Cerebellar nuclear complex (tissue), 1 donor: ENCODE measurements around the gene FBN3.
"Not testable (repeated sequence)": the region's sequence is repeated elsewhere in the genome, so short reads cannot be mapped to it uniquely, and the experiment has no call there.

Experiments used
- DNase-seq, 2 experiments: peaks; one replicate each; lab custom pipeline; 2025; lab: John Stamatoyannopoulos, UW

FBN3 gene

GRCh38 chr19:8149261-8150094 lies at the start of gene FBN3:
TSS of gene FBN3 (minus strand) at chr19:8149592. CDS start at chr19:8147480, 2,112 bp downstream.
- no peak for DNase-seq

- no peak for DNase-seq
Observed at GRCh38 chr19:8196271-8196927, 47.0 kb upstream of the FBN3 start.

GRCh38 chr19:8194528-8195267 lies 45.3 kb upstream of the FBN3 start:
- no peak for DNase-seq

GRCh38 chr19:8192221-8192820 lies 42.9 kb upstream of the FBN3 start:
- DNase-seq, result no peak

- DNase-seq, result no peak
Observed at GRCh38 chr19:8185343-8186068, 36.1 kb upstream of the FBN3 start.

- no peak for DNase-seq
Observed at GRCh38 chr19:8184274-8184673, 34.9 kb upstream of the FBN3 start.

GRCh38 chr19:8180018-8180417 lies 30.6 kb upstream of the FBN3 start:
- no peak for DNase-seq

- DNase-seq, result no peak
Observed at GRCh38 chr19:8174706-8175105, 25.3 kb upstream of the FBN3 start.

GRCh38 chr19:8168537-8168936 lies 19.1 kb upstream of the FBN3 start:
- DNase-seq, result no peak

GRCh38 chr19:8167985-8168384 lies 18.6 kb upstream of the FBN3 start:
- no peak for DNase-seq

GRCh38 chr19:8163759-8164158 lies 14.4 kb upstream of the FBN3 start:
- no peak for DNase-seq

- DNase-seq, result no peak
Observed at GRCh38 chr19:8161135-8161646, 11.8 kb upstream of the FBN3 start.

GRCh38 chr19:8159322-8159721 lies 9.9 kb upstream of the FBN3 start:
- DNase-seq, result not testable (repeated sequence)

GRCh38 chr19:8158411-8159074 lies 9.2 kb upstream of the FBN3 start:
- peak in 1 of 2 experiments; percentile 48 for DNase-seq

GRCh38 chr19:8155318-8155717 lies 5.9 kb upstream of the FBN3 start:
- no peak for DNase-seq

GRCh38 chr19:8154014-8154413 lies 4.6 kb upstream of the FBN3 start:
- DNase-seq, result not testable (repeated sequence)

- no peak for DNase-seq
Observed at GRCh38 chr19:8151767-8152035, 2.3 kb upstream of the FBN3 start.

- no peak for DNase-seq
Observed at GRCh38 chr19:8150998-8151766, 1.8 kb upstream of the FBN3 start.

GRCh38 chr19:8150178-8150865 lies 930 bp upstream of the FBN3 start:
- DNase-seq, result no peak
